HepG2 (cell line): ENCODE data around the gene CYP4A22. TPM values are rescaled to one million over a fixed set of nuclear protein-coding genes. Genes with fewer than 3 reads are reported as not detected.
A peak's percentile ranks its signal among the peaks of the same experiment; 100 is the strongest.

Source experiments
- ARHGAP35 ChIP-seq: sonication (generic); formaldehyde crosslinking; IDR thresholded peaks from 2 replicates; pipeline ENCODE4 v1.9.0; 2022; ENCODE audit warnings: mild to moderate bottlenecking, inconsistent platforms, moderate library complexity, missing genetic modification reagents, borderline replicate concordance
- EEA1 ChIP-seq: sonication (generic); formaldehyde crosslinking; IDR thresholded peaks from 2 replicates; pipeline ENCODE4 v1.5.1; 2020; ENCODE audit warnings: mild to moderate bottlenecking, missing genetic modification reagents, borderline replicate concordance
- FUBP1 ChIP-seq: sonication (generic); formaldehyde crosslinking; IDR thresholded peaks from 2 replicates; pipeline ENCODE4 v1.5.1; 2020; ENCODE audit warnings: missing genetic modification reagents, mild to moderate bottlenecking, borderline replicate concordance
- ZBTB46 ChIP-seq: sonication (generic); formaldehyde crosslinking; IDR thresholded peaks from 2 replicates; pipeline ENCODE4 v1.4.0; 2020; ENCODE audit warnings: mild to moderate bottlenecking, missing genetic modification reagents, borderline replicate concordance
- ZHX1 ChIP-seq: sonication (generic); formaldehyde crosslinking; IDR thresholded peaks from 2 replicates; pipeline ENCODE4 v1.8.1; 2022; ENCODE audit warnings: low read depth, mild to moderate bottlenecking, missing genetic modification reagents
- ZNF619 ChIP-seq: sonication (generic); formaldehyde crosslinking; IDR thresholded peaks from 2 replicates; pipeline ENCODE4 v1.4.0; 2020; ENCODE audit warnings: mild to moderate bottlenecking, missing genetic modification reagents
- ZXDC ChIP-seq: sonication (generic); formaldehyde crosslinking; IDR thresholded peaks from 2 replicates; pipeline ENCODE4 v1.5.0; 2020; ENCODE audit warnings: mild to moderate bottlenecking, missing genetic modification reagents
- polyA plus RNA-seq, 8 experiments: library from polyadenylated mRNA; depleted of rRNA in 3 of 8; stranded (reverse) in 7 of 8; unstranded in 1 of 8; fragments of >200 nt; fragmentation: Illumina TruSeq in 4 of 8; extraction: Trizol in 4 of 8; gene quantifications; 2 replicates each; pipeline versions ENCODE4 v1.2.1 to v1.2.3, GENCODE V29; 2011 to 2016; ENCODE audit warnings: low read depth in 4 of 8, missing spikeins in 1 of 8, mixed read lengths in 1 of 8; ENCODE audit not compliant: insufficient read depth in 1 of 8
- total RNA-seq, 5 experiments: library from RNA; depleted of rRNA; stranded (reverse); fragments of >200 nt; fragmentation: Illumina TruSeq; extraction: Trizol; gene quantifications; 2 replicates each; pipeline ENCODE4 v1.2.3, GENCODE V29; 2016; ENCODE audit warnings: low read depth in 1 of 5
- TF ChIP-seq, protein P1 (sequence below): sonication (generic); formaldehyde crosslinking; IDR thresholded peaks from 2 replicates; pipeline ENCODE4 v1.4.0; 2020; ENCODE audit warnings: mild to moderate bottlenecking, missing genetic modification reagents
- TF ChIP-seq, protein P2 (sequence below): sonication (generic); formaldehyde crosslinking; IDR thresholded peaks from 2 replicates; pipeline ENCODE4 v1.5.0; 2020; ENCODE audit warnings: mild to moderate bottlenecking, missing genetic modification reagents, moderate library complexity

The CYP4A22 gene
- total and polyA plus RNA-seq, 2 of the 13 experiments (the other 11 are each of a cell fraction or from before 2014, with no cell fraction given) = not detected

GRCh38 chr1:47192458-47193384, 55.5 kb downstream of the CYP4A22 start (continued):
- TF ChIP-seq, protein P1, sequence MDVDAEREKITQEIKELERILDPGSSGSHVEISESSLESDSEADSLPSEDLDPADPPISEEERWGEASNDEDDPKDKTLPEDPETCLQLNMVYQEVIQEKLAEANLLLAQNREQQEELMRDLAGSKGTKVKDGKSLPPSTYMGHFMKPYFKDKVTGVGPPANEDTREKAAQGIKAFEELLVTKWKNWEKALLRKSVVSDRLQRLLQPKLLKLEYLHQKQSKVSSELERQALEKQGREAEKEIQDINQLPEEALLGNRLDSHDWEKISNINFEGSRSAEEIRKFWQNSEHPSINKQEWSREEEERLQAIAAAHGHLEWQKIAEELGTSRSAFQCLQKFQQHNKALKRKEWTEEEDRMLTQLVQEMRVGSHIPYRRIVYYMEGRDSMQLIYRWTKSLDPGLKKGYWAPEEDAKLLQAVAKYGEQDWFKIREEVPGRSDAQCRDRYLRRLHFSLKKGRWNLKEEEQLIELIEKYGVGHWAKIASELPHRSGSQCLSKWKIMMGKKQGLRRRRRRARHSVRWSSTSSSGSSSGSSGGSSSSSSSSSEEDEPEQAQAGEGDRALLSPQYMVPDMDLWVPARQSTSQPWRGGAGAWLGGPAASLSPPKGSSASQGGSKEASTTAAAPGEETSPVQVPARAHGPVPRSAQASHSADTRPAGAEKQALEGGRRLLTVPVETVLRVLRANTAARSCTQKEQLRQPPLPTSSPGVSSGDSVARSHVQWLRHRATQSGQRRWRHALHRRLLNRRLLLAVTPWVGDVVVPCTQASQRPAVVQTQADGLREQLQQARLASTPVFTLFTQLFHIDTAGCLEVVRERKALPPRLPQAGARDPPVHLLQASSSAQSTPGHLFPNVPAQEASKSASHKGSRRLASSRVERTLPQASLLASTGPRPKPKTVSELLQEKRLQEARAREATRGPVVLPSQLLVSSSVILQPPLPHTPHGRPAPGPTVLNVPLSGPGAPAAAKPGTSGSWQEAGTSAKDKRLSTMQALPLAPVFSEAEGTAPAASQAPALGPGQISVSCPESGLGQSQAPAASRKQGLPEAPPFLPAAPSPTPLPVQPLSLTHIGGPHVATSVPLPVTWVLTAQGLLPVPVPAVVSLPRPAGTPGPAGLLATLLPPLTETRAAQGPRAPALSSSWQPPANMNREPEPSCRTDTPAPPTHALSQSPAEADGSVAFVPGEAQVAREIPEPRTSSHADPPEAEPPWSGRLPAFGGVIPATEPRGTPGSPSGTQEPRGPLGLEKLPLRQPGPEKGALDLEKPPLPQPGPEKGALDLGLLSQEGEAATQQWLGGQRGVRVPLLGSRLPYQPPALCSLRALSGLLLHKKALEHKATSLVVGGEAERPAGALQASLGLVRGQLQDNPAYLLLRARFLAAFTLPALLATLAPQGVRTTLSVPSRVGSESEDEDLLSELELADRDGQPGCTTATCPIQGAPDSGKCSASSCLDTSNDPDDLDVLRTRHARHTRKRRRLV (CRISPR knock-in tag) = no peak
- TF ChIP-seq ZHX1 (CRISPR knock-in tag) (no peak), ZBTB46 (CRISPR knock-in tag) (no peak), FUBP1 (CRISPR knock-in tag) (no peak), ARHGAP35 (CRISPR knock-in tag) (no peak), EEA1 (CRISPR knock-in tag) (no peak; the same call in 1 of the 2 replicates), ZXDC (CRISPR knock-in tag) (no peak), ZNF619 (CRISPR knock-in tag) (no peak; the same call in 1 of the 2 replicates)
- TF ChIP-seq, protein P2, sequence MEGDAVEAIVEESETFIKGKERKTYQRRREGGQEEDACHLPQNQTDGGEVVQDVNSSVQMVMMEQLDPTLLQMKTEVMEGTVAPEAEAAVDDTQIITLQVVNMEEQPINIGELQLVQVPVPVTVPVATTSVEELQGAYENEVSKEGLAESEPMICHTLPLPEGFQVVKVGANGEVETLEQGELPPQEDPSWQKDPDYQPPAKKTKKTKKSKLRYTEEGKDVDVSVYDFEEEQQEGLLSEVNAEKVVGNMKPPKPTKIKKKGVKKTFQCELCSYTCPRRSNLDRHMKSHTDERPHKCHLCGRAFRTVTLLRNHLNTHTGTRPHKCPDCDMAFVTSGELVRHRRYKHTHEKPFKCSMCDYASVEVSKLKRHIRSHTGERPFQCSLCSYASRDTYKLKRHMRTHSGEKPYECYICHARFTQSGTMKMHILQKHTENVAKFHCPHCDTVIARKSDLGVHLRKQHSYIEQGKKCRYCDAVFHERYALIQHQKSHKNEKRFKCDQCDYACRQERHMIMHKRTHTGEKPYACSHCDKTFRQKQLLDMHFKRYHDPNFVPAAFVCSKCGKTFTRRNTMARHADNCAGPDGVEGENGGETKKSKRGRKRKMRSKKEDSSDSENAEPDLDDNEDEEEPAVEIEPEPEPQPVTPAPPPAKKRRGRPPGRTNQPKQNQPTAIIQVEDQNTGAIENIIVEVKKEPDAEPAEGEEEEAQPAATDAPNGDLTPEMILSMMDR = peak; percentile 98
